Kidney epithelial cell (primary cell): ENCODE measurements around the gene SNCB. TPM values are rescaled to one million over a fixed set of nuclear protein-coding genes. Genes with fewer than 3 reads are reported as not detected.
A peak's percentile ranks its signal among the peaks of the same experiment; 100 is the strongest.

Experiments
- DNase-seq: peaks from one replicate; pipeline ENCODE4 v3.0.0-alpha.2; 2010; ENCODE audit warnings: low read depth
- H3K27me3 ChIP-seq: 2 replicates; pipeline ENCODE4 v1.6.0; 2011; ENCODE audit warnings: low read length; ENCODE audit not compliant: control insufficient read depth, insufficient read depth
- H3K36me3 ChIP-seq: 2 replicates; pipeline ENCODE4 v1.5.1; 2011; ENCODE audit warnings: low read length; ENCODE audit not compliant: control insufficient read depth, insufficient read depth
- H3K4me3 ChIP-seq: 2 replicates; pipeline ENCODE4 v1.5.1; 2011; ENCODE audit warnings: low read depth, mild to moderate bottlenecking, control low read depth, low read length
- CTCF ChIP-seq: IDR thresholded peaks from 2 replicates; pipeline ENCODE4 v1.5.1; 2011; ENCODE audit warnings: mild to moderate bottlenecking, moderate library complexity, low read length, control low read depth, inconsistent platforms; ENCODE audit not compliant: insufficient read depth, poor library complexity, severe bottlenecking
- total RNA-seq: library from RNA; depleted of rRNA; stranded (reverse); fragments of >200 nt; gene quantifications from 2 replicates; pipeline ENCODE4 v1.2.3, GENCODE V29; 2015

SNCB gene
- total RNA-seq, 1 donor from 2014 or later, result not detected

- H3K4me3 ChIP-seq, result no peak overlapping the region
- TF ChIP-seq CTCF, result peak; percentile 67
- H3K27me3 ChIP-seq, result peaks cover 24% of the 10 kb centered on the region
- H3K36me3 ChIP-seq, result no peaks in the 10 kb centered on the region
- DNase-seq, result no peak
These were observed 45.5 kb upstream of the SNCB start for GRCh38 chr5:176675676-176676360.

- Histone ChIP-seq H3K27me3 (peaks cover 21% of the 10 kb centered on the region), H3K4me3 (no peak overlapping the region), H3K36me3 (no peaks in the 10 kb centered on the region)
- no peak for DNase-seq
- no peak for TF ChIP-seq CTCF
These were observed 44.5 kb upstream of the SNCB start for GRCh38 chr5:176674799-176675198.

GRCh38 chr5:176673651-176674583 is 43.6 kb upstream of the SNCB start:
- Histone ChIP-seq H3K27me3 (peaks cover 14% of the 10 kb centered on the region), H3K36me3 (no peaks in the 10 kb centered on the region), H3K4me3 (no peak overlapping the region)
- DNase-seq, result no peak
- no peak for TF ChIP-seq CTCF

- TF ChIP-seq CTCF, result no peak
- Histone ChIP-seq H3K4me3 (no peak overlapping the region), H3K27me3 (peaks cover 18% of the 10 kb centered on the region), H3K36me3 (no peaks in the 10 kb centered on the region)
- no peak for DNase-seq
These were observed 41.8 kb upstream of the SNCB start for GRCh38 chr5:176671890-176672747.

- no peak for DNase-seq
- H3K27me3 ChIP-seq, result peaks cover 18% of the 10 kb centered on the region
- TF ChIP-seq CTCF, result no peak
- H3K36me3 ChIP-seq, result no peaks in the 10 kb centered on the region
- no peak overlapping the region for H3K4me3 ChIP-seq
These were observed 41.1 kb upstream of the SNCB start for GRCh38 chr5:176671399-176671798.
